Activated CD8-positive, alpha-beta memory T cell treated with anti-CD3 and anti-CD28 coated beads for 24 hours (primary cell): ENCODE results near the gene FMO4.
"Not testable (repeated sequence)": the region's sequence is repeated elsewhere in the genome, so short reads cannot be mapped to it uniquely, and the experiment has no call there.

Experiments
- DNase-seq: peaks from one replicate; pipeline ENCODE4 v3.0.0-alpha.2; 2020

Gene FMO4

GRCh38 chr1:171390740-171391139 is 76.8 kb downstream of the FMO4 start:
- not testable (repeated sequence) for DNase-seq
